ENCODE measurements around the gene CDH23. TPM values are rescaled to one million over a fixed set of nuclear protein-coding genes. Genes with fewer than 3 reads are reported as not detected.

Gene CDH23
- total and polyA plus RNA-seq, 9 of the 15 experiments (the other 6 are each of a cell fraction or from before 2014, with no cell fraction given): 0.18 to 1.2 (median 0.47) TPM

- no peaks in the 10 kb centered on the region for H3K79me2 ChIP-seq (ENCODE audit: control insufficient read depth, insufficient read depth, low read length)
- 5% methylated on average over 10 of the region's 10 CpGs for WGBS (ENCODE audit: insufficient coverage, low coverage, missing lambda C conversion rate)
- no peaks in the 10 kb centered on the region for H3K36me3 ChIP-seq (ENCODE audit: control insufficient read depth, insufficient read depth, low read length)
- H3K27ac ChIP-seq (ENCODE audit: extremely low read depth, low read depth, low read length): peak overlapping the region; percentile 67; the same call in 2 of the 3 replicates
- no peaks in the 10 kb centered on the region for H4K20me1 ChIP-seq (replicated peaks; ENCODE audit: control insufficient read depth, insufficient read depth, low read length)
- peaks cover 7 to 9% of the 10 kb centered on the region in 2 experiments; a peak in 4 of 5 replicates for H3K27me3 ChIP-seq (ENCODE audit: control insufficient read depth in 2 of 2, insufficient read depth in 2 of 2, low read length in 2 of 2)
- peaks cover 8% of the 10 kb centered on the region for H3K9me1 ChIP-seq (ENCODE audit: control insufficient read depth, insufficient read depth, low read length)
- intact Hi-C loops (cut with micrococcal nuclease) (no loop called here), in situ Hi-C loops (cut with MboI) (no loop called here)
- BruUV-seq (replicated peaks): no TSS peak
- ATAC-seq: peak; percentile 88
- FAIRE-seq: peak; percentile 97
- POLR2A ChIA-PET: interaction anchor here (0.5 to 1.0 kb wide), 4 partner anchors 22 to 526 kb away, joined by 3 to 4 read pairs (median 4); no protein-coding TSS in a partner anchor
- H3K4me1 ChIP-seq (replicated peaks in 1 of 2; ENCODE audit: control insufficient read depth in 2 of 2, insufficient read depth in 2 of 2, low read length in 2 of 2): peaks cover 22 to 26% of the 10 kb centered on the region in 2 experiments
- H3K9me3 ChIP-seq (replicated peaks; ENCODE audit: control insufficient read depth, insufficient read depth, low read depth, low read length): no peaks in the 10 kb centered on the region
- peak overlapping the region; percentile 3 to 13; a peak in 3 of 4 replicates for H3K9ac ChIP-seq (ENCODE audit: insufficient read depth in 1 of 2, low read depth in 2 of 2, low read length in 2 of 2)
- peak overlapping the region; percentile 64 for H3K4me2 ChIP-seq (ENCODE audit: insufficient read depth, low read length)
- peak overlapping the region; percentile 80 for H2AFZ ChIP-seq (ENCODE audit: low read depth, low read length)
- H3K4me3 ChIP-seq: no peak overlapping the region
- DNase-seq (ENCODE audit: extremely low read depth in 1 of 4, low spot score in 3 of 4): peak; percentile 70 to 92 (median 76)
- CTCF ChIA-PET (ENCODE audit: low intra/inter-chr PET ratio): no interaction called here
- TF ChIP-seq ZNF165 (CRISPR knock-in tag; IDR thresholded peaks at IDR 0.05; ENCODE audit: borderline replicate concordance): 0 out of 2 replicates have a peak, but pooled peaks have one; percentile 45
- no peak for TF ChIP-seq ILK (tag; IDR thresholded peaks at IDR 0.05; ENCODE audit: borderline replicate concordance, low read depth)
- no peak for TF ChIP-seq YBX1 (IDR thresholded peaks at IDR 0.05)
- peak; percentile 98 for TF ChIP-seq TCF3 (CRISPR knock-in tag; IDR thresholded peaks at IDR 0.05)
- TF ChIP-seq ATF4 (CRISPR knock-in tag; IDR thresholded peaks at IDR 0.05): peak; percentile 80
- TF ChIP-seq ZNF398 (CRISPR knock-in tag; IDR thresholded peaks at IDR 0.05): no peak
- 0 out of 2 replicates have a peak, but pooled peaks have one; percentile 19 for TF ChIP-seq CREB3 (tag; conservative IDR thresholded peaks at IDR 0.05; ENCODE audit: low read depth)
- peak in 1 of 2 experiments; percentile 67 for TF ChIP-seq AFF1 (IDR thresholded peaks at IDR 0.05; ENCODE audit: low read depth in 1 of 2, partially characterized antibody in 2 of 2)
- no peak for TF ChIP-seq FOXJ2 (tag; IDR thresholded peaks at IDR 0.05)
- TF ChIP-seq ZNF696 (CRISPR knock-in tag; conservative IDR thresholded peaks at IDR 0.05): no peak
- peak; percentile 58; the same call in 1 of the 2 replicates for TF ChIP-seq NBN (IDR thresholded peaks at IDR 0.05; ENCODE audit: low read depth)
- TF ChIP-seq JUN (IDR thresholded peaks at IDR 0.05; ENCODE audit: borderline replicate concordance, low read depth, low read length): peak; percentile 60
- no peak for TF ChIP-seq JUN (CRISPR knock-in tag; IDR thresholded peaks at IDR 0.05; ENCODE audit: borderline replicate concordance)
Measured at GRCh38 chr10:71797533-71798307, 401.0 kb downstream of the CDH23 start.
